GM13977 (cell line): ENCODE results near the gene TRIM26.

Source experiments
- DNase-seq: peaks from one replicate; pipeline ENCODE4 v3.0.0; 2012; ENCODE audit warnings: low spot score
- CTCF ChIP-seq: IDR thresholded peaks from 2 replicates; pipeline ENCODE4 v1.5.1; 2012; ENCODE audit warnings: mild to moderate bottlenecking, control low read depth; ENCODE audit not compliant: insufficient read depth; ENCODE audit errors: extremely low read depth, missing control alignments
- in situ Hi-C: fragments of 300-500 bp; cut with MboI; formaldehyde crosslinking; loops from one replicate; pipeline ENCODE4 v1.12.0; 2022; ENCODE audit warnings: low sequenced_read_pairs, low pct_unique_long_range_greater_than_20kb, mixed read lengths, inconsistent platforms; ENCODE audit not compliant: unreplicated experiment

TRIM26 gene

GRCh38 chr6:30149858-30150550 is 63.2 kb downstream of the TRIM26 start:
- no peak for DNase-seq
- no peak for TF ChIP-seq CTCF
- in situ Hi-C loops, result no loop called here

GRCh38 chr6:30149234-30149633 is 64.0 kb downstream of the TRIM26 start:
- in situ Hi-C loops, result no loop called here
- DNase-seq, result no peak
- TF ChIP-seq CTCF, result no peak

GRCh38 chr6:30147096-30147495 is 66.1 kb downstream of the TRIM26 start:
- in situ Hi-C loops, result no loop called here
- no peak for TF ChIP-seq CTCF
- no peak for DNase-seq

GRCh38 chr6:30145818-30146217 is 67.4 kb downstream of the TRIM26 start:
- in situ Hi-C loops, result no loop called here
- DNase-seq, result no peak
- TF ChIP-seq CTCF, result no peak

GRCh38 chr6:30144811-30145210 is 68.4 kb downstream of the TRIM26 start:
- no peak for DNase-seq
- no peak for TF ChIP-seq CTCF
- in situ Hi-C loops, result no loop called here

GRCh38 chr6:30143780-30144179 is 69.4 kb downstream of the TRIM26 start:
- TF ChIP-seq CTCF, result no peak
- in situ Hi-C loops, result no loop called here
- no peak for DNase-seq
